Ascending aorta (tissue), 2 donors: ENCODE data around the gene SYNGR3. TPM values are rescaled to one million over a fixed set of nuclear protein-coding genes. Genes with fewer than 3 reads are reported as not detected.
A peak's percentile ranks its signal among the peaks of the same experiment; 100 is the strongest.

ENCODE experiments used
- DNase-seq, 2 donors: peaks; one replicate each; pipeline ENCODE4 v3.0.0-alpha.2; 2019; ENCODE audit warnings: low spot score in 2 of 2
- H3K27ac ChIP-seq, 2 donors: fragments of 200-600 bp; sonication (generic); one replicate each; pipeline ENCODE4 v1.5.1; 2016 to 2017; ENCODE audit warnings: mild to moderate bottlenecking in 1 of 2
- H3K27me3 ChIP-seq: fragments of 200-600 bp; sonication (generic); one replicate; pipeline ENCODE4 v1.5.1; 2017
- H3K36me3 ChIP-seq, 2 donors: fragments of 200-600 bp; sonication (generic); one replicate each; pipeline ENCODE4 v1.5.1; 2016
- H3K4me1 ChIP-seq, 2 donors: fragments of 200-600 bp; sonication (generic); one replicate each; pipeline ENCODE4 v1.5.1; 2016 to 2017; ENCODE audit warnings: mild to moderate bottlenecking in 1 of 2
- H3K4me3 ChIP-seq, 2 donors: fragments of 200-600 bp; sonication (generic); one replicate each; pipeline ENCODE4 v1.5.1; 2016 to 2017; ENCODE audit warnings: mild to moderate bottlenecking in 1 of 2
- H3K9me3 ChIP-seq, 2 donors: fragments of 200-600 bp; sonication (generic); one replicate each; pipeline ENCODE4 v1.5.1; 2016
- intact Hi-C: fragments of 100-400 bp; cut with DNase I; formaldehyde crosslinking; loops from one replicate; pipeline ENCODE4 v1.15.1; 2023
- total RNA-seq: library from RNA; depleted of rRNA; stranded (reverse); fragments of >200 nt; gene quantifications from one replicate; pipeline ENCODE4 v1.1.0, GENCODE V29; 2016
- TF ChIP-seq, protein P1 (sequence below), 3 experiments: fragments of 200-600 bp in 2 of 3; fragments of 450-650 bp in 1 of 3; sonication (generic) in 2 of 3; IDR thresholded peaks; one replicate each; pipeline ENCODE4 v1.5.1; 2016 to 2019; ENCODE audit warnings: antibody characterized with exemption in 3 of 3, mild to moderate bottlenecking in 1 of 3, moderate library complexity in 1 of 3

The SYNGR3 gene
- total RNA-seq, 1 donor from 2014 or later = 0.32 TPM

DNA sequence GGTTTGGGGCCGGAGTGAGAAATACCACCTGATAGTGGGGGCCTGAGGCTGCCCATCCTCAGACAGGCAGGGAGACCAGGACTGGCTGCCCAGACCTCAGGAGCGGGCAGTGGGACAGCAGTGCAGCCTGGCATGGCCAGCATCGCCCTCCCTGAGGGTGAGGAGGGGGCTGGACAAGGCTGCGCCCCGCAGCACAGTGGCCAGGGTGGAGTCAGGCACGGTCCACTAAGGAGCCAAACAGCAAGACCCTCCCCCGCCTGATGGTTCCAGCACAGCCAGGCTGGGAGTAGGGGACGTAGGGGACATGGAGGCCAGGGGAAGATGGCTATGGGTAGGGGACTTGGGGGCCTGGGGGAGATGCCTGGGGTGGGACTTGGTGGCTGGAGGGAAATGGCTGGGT is 16.5 kb downstream of the SYNGR3 start:
- no peak overlapping the region for H3K27ac ChIP-seq
- no peak for DNase-seq
- intact Hi-C loops = no loop called here
- peaks cover 21% of the 10 kb centered on the region in 2 donors for H3K36me3 ChIP-seq
- TF ChIP-seq, protein P1, sequence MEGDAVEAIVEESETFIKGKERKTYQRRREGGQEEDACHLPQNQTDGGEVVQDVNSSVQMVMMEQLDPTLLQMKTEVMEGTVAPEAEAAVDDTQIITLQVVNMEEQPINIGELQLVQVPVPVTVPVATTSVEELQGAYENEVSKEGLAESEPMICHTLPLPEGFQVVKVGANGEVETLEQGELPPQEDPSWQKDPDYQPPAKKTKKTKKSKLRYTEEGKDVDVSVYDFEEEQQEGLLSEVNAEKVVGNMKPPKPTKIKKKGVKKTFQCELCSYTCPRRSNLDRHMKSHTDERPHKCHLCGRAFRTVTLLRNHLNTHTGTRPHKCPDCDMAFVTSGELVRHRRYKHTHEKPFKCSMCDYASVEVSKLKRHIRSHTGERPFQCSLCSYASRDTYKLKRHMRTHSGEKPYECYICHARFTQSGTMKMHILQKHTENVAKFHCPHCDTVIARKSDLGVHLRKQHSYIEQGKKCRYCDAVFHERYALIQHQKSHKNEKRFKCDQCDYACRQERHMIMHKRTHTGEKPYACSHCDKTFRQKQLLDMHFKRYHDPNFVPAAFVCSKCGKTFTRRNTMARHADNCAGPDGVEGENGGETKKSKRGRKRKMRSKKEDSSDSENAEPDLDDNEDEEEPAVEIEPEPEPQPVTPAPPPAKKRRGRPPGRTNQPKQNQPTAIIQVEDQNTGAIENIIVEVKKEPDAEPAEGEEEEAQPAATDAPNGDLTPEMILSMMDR (IDR thresholded peaks at IDR 0.05) = no peak
- peaks cover 23 to 34% of the 10 kb centered on the region in 2 donors for H3K4me1 ChIP-seq
- H3K27me3 ChIP-seq = no peaks in the 10 kb centered on the region
- H3K4me3 ChIP-seq = no peak overlapping the region
- no peaks in the 10 kb centered on the region for H3K9me3 ChIP-seq

DNA sequence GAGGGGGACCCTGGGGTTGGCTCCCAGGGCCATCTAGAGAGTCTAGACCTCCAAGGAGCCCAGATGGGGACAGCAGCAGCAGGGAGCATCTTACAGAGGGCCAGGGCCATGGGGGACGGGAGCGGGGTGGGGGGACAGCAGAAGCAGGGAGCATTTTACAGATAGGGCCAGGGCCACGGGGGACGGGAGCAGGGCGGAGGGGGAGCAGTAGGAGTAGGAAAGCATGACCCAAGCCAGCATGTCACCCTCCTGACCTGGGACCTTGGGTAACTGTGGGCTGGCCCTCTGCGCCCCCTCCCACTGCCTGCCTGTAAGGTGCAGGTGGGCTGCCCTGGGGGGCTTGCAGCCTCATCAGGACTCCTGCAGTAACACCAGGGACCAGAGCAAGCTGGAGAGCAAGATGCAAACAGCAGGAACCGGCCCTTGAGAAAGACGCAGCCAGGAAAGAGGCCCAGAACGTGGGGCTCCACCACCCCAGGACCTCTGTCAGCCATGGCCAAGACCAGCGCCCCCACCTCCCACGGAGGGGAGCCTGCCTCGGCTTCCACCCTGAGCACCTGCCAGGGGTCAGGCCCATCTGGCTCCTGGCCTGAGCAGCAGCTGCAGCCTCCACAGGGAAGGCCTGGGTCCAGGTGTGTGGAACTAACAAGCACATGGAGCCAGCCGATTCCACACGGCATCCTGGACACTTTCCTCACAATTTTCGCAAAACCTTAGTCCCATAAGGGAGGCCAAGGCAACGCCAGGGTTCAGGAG is 17.5 kb downstream of the SYNGR3 start:
- H3K36me3 ChIP-seq = peaks cover 12% of the 10 kb centered on the region in 2 donors
- DNase-seq = no peak
- no peaks in the 10 kb centered on the region for H3K9me3 ChIP-seq
- intact Hi-C loops = no loop called here
- peaks cover 23 to 34% of the 10 kb centered on the region in 2 donors for H3K4me1 ChIP-seq
- peak overlapping the region in 1 of 2 donors; percentile 75 for H3K4me3 ChIP-seq
- no peak overlapping the region for H3K27ac ChIP-seq
- TF ChIP-seq, protein P1 (IDR thresholded peaks at IDR 0.05) = no peak
- H3K27me3 ChIP-seq = no peaks in the 10 kb centered on the region

DNA sequence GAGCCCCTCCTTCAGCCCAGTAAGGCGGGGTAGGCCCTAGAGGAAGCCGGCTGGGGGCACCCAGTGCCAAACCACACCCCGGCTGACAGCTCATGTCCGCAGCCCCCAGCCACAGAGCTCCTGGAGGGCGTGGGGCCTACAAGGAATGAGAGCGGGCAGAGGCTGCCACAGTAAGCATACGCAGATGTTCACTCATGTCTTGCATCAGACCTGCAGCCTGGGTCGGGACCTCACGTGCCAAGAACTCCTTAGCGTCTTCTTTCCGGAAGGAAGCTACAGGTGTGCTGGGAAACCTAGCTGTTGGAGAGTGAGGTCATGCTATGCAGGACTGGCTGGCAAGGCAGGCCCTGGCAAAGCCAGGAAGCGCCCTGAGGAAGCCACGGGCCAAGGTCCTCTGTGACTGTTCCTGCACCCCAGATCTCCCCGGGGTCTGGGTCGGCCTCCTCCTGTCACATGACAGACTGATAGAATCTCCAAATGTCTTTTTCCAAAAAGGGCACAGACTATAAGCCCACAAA is 18.3 kb downstream of the SYNGR3 start:
- TF ChIP-seq, protein P1 (IDR thresholded peaks at IDR 0.05) = no peak
- no peak overlapping the region for H3K27ac ChIP-seq
- H3K27me3 ChIP-seq = no peaks in the 10 kb centered on the region
- H3K36me3 ChIP-seq = peaks cover 4% of the 10 kb centered on the region in 2 donors
- peak overlapping the region; percentile 75 to 94 for H3K4me3 ChIP-seq
- DNase-seq = no peak
- H3K4me1 ChIP-seq = peaks cover 23 to 34% of the 10 kb centered on the region in 2 donors
- no peaks in the 10 kb centered on the region for H3K9me3 ChIP-seq
- intact Hi-C loops = no loop called here

DNA sequence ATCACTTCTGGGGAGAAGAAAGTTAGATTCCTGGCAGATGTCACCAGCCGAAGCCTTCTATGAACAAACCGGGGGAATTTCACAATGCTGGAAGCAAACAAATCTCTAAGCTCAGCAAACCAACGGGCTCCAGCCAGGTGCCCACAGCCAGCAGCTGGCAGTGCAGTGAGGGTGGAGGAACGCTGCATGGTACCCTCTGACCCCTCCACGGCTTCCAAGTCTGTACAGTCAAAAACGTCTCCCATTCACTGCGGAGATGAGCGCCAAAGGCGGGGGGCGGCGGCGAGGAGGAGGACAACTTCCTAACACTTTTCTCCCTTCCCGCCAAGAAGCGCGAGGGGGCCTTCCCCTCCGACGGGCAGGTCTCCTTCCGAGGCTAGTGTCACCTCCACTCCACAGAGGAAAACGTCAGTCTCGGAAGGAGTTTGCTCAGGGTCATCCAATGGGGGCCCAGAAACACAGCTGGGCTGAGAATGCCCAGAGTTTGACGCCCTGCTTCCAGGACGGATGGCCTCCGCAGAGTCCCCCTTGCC is 18.9 kb downstream of the SYNGR3 start:
- Histone ChIP-seq H3K27ac (peak overlapping the region; percentile 52 to 75), H3K27me3 (no peaks in the 10 kb centered on the region), H3K4me3 (peak overlapping the region; percentile 75 to 94), H3K9me3 (no peaks in the 10 kb centered on the region), H3K4me1 (peaks cover 23 to 34% of the 10 kb centered on the region in 2 donors), H3K36me3 (no peaks in the 10 kb centered on the region)
- intact Hi-C loops = no loop called here
- TF ChIP-seq, protein P1 (IDR thresholded peaks at IDR 0.05) = no peak
- no peak for DNase-seq

DNA sequence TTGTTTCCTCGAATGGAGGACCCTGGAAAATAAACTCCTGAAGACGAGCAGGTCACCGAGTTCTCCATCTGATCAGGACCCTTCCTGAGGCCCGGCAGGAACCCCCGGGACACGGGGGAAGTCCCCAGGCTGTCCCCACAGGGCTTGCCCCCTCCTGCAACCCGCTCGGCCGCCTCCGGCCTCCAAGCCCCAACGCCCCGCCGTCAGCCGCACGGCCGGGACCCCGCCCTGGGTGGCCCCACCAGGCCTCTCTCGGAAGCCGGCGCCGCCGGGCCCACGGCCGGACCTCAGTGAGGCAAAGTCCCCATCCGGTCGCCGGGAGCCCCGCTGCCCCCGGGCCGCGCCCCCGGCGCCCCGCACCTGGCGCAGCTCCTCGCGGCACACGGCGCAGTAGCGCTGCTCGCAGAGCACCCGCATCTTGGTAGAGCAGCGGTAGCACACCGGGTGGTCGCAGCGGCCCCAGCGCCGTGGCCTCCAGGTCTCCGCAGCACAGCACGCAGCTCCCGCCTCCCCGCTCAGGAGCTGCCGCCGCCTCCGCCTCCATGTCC is 19.5 kb downstream of the SYNGR3 start:
- H3K4me3 ChIP-seq = peak overlapping the region; percentile 75 to 94
- H3K27me3 ChIP-seq = no peaks in the 10 kb centered on the region
- H3K4me1 ChIP-seq = peaks cover 19 to 31% of the 10 kb centered on the region in 2 donors
- H3K27ac ChIP-seq = peak overlapping the region; percentile 52 to 75
- TF ChIP-seq, protein P1 (IDR thresholded peaks at IDR 0.05) = no peak
- H3K9me3 ChIP-seq = no peaks in the 10 kb centered on the region
- no peaks in the 10 kb centered on the region for H3K36me3 ChIP-seq
- intact Hi-C loops = no loop called here
- no peak for DNase-seq
